8988T (cell line): ENCODE measurements around the gene NXPH1.
"Not testable (repeated sequence)": the region's sequence is repeated elsewhere in the genome, so short reads cannot be mapped to it uniquely, and the experiment has no call there.

Source experiments
- DNase-seq: peaks from one replicate; pipeline ENCODE4 v3.0.0; 2011

NXPH1 gene

GRCh38 chr7:8605221-8605620 is 171.8 kb downstream of the NXPH1 start:
- no peak for DNase-seq

GRCh38 chr7:8612584-8612983 is 179.2 kb downstream of the NXPH1 start:
- DNase-seq, result no peak

DNA sequence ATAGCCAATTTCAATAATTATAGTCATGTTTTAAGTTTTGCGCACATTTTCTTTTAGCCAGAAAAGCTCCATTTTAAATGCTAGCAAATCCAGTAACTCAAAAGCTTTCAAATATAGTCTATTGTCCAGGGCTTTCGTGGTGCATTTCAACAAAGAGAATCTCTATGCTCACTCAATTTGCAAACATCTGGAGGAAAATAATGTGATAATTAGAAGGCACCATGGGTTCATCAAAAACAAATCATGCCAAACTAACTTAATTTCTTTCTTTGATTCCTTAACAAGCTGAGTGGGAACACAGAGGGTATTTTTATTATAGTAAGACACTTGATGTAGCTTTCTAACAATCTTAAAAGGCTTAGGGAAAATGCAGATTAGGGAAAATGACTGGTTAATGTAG is 179.8 kb downstream of the NXPH1 start:
- DNase-seq, result no peak

GRCh38 chr7:8615019-8615418 is 181.6 kb downstream of the NXPH1 start:
- DNase-seq, result no peak

GRCh38 chr7:8618441-8619070 is 185.1 kb downstream of the NXPH1 start:
- DNase-seq, result no peak

GRCh38 chr7:8620169-8620568 is 186.8 kb downstream of the NXPH1 start:
- DNase-seq, result no peak

DNA sequence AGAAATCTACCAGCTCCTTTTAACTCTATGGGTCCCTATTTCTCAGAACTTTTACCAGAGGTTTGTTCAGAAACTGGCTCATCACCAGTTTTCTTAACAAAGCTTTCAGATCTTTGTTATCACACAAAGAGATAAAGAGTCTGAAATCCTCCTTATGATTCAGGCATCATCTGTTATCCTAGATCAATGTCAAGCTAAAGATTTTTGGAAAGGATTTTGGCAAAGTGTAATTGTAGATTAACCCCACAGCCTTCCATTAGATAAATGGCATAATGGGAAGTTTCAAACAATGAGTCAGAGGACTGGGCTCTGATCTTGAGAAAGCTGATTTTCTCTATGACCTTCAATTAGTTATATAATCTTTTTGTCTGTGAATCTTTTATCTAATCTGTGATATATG is 192.2 kb downstream of the NXPH1 start:
- no peak for DNase-seq

DNA sequence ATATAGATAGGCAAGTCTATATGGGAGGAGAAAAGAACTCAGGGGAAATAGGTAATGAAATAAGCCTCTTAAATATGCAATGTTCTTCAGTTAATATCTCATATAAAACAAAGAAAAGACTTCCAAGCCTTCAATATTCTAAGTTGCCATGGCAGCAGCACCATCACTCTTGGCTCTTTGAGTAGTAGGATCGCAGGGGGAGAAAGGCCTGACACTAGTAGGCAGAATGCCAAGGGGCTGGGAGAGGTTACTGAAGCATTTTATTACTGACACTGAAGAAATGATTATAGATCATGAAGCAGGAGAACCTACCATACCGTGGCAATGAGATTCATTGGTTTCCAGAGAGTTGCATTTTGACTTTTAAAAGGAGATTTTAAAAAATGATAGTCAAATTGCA is 193.9 kb downstream of the NXPH1 start:
- no peak for DNase-seq

- no peak for DNase-seq
These were observed 195.2 kb downstream of the NXPH1 start for GRCh38 chr7:8628656-8629055.

- DNase-seq, result no peak
These were observed 196.1 kb downstream of the NXPH1 start for GRCh38 chr7:8629504-8629903.

DNA sequence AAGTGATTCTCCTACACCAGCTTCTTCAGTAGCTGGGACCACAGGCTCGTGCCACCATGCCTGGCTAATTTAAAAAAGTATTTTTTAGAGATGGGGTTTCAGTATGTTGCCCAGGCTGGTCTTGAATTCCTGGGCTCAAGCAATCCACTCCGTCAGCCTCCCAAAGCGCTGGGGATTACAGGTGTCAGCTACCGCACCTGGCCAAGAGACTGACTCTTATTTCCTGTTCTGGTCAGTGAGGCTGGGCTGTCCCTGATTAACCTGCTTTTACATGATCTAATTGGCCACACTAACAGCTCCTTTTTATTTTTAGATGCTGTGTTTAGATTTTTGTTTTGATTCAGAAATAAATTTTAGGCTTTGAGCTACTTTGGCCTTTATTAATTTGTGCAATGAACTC is 203.9 kb downstream of the NXPH1 start:
- no peak for DNase-seq

- DNase-seq, result no peak
These were observed 204.7 kb downstream of the NXPH1 start for GRCh38 chr7:8638076-8638475.

- DNase-seq, result no peak
These were observed 206.3 kb downstream of the NXPH1 start for GRCh38 chr7:8639668-8640067.

DNA sequence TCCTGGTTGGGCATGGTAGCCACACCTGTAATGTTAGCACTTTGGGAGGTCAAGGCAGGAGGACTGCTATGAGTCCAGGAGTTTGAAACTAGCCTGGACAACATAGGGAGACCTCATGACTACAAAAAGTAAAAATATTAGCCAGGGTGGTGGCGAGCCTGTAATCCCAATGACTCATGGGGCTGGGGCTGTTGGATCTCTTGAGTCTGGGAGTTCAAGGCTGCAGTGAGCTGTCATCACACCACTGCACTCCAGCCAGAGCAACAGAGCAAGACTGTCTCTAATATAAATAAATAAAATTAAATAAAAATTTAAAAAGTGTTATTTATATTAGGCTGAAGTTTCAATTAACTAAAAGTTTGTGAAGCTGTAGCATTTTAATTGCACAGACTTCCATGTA is 207.3 kb downstream of the NXPH1 start:
- DNase-seq, result no peak

DNA sequence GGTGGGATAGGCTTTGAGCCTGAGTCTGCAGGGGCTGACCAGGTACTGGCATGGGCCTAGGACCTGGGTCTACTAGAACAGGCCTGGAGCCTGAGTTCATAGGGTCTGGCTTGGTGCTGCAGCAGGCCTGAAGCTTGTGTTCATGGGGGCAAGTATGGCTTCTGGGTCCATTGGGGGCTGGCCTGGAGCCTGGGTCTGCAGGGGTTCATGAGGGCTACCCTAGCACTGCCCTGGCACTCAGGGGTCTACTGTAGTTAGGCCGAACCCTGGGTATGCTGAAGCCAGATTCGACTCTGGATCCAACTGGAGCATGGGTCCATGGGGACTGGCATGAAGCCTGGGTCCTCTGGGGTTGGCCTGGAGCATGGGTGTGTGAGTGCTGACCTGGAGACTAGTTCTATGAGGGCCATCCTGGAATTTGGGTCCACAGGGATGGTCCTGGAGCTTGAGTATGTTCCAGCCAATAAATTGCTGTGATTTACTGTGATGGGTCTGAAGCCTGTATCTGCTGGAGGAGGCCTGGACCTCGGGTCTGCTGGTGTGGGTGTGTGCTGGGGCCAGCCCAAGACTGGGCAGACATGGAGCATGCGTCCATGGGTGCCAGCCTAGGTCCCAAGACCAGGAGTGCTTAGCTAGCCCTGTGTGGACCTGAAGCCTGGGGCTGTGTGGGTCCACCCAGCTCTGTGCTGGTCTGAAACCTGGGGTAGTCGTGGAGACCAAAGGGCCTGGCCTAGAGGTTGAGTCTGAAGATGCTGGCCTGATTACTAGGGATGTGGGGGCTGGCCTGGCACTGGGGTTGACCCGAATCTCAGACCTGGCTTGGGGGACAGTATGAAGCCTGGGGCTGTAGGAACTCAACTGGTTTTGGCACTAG is 235.5 kb downstream of the NXPH1 start:
- DNase-seq, result no peak

DNA sequence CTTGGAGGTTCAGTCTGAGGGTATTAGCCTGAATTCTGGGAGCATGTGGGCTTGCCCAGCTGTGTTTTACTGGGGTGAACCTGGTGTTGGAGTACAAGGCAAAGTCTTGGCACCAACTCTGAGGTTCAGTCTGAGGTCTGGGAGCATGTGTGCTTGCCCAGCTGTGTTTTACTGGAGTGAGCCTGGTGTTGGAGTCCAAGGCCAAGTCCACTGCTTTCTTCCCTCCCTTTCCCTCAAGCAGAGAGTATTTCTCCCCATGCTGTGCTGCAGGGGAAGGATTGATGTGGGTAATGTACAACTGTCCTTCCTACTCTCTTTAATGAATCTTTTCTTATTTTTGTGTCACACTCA is 236.1 kb downstream of the NXPH1 start:
- no peak for DNase-seq

DNA sequence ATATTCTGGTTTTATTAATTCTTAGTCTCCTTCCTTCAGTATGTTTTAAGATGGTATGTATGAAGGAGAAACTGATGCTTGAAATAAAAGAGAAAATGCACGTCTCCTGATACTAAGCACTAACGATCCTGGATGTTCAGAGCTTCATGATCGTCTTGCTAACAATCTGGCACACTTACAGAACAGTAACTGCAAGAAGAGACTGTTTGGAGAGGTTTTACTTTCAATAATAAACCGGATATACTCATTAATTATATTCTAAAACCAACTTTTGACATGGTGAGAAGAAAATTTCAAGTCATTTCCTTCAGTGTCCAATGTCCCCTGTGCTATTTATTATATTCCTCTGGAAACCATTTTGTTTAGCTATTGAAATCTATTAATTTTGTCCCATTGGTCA is 251.0 kb downstream of the NXPH1 start:
- no peak for DNase-seq

GRCh38 chr7:8699875-8700624 is 266.6 kb downstream of the NXPH1 start:
- no peak for DNase-seq

DNA sequence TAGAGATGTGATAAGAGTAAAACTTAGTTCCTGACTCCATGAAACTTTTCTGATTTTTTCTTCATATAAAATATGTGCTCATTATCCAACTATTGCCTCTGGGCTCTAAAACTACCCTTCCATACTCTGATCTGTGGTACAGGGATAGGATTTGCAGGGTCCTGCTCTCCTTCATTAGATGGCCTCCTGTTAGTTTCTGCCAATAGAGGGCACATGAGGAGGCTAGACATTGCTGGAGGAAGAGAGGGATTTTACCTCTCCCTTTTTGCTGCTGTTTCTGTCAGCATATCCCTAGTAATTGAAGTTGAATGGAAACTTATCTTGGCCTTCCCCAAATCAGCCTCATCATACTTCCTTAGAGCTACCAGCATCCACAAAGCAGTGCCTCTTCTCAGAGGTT is 269.4 kb downstream of the NXPH1 start:
- no peak for DNase-seq

- no peak for DNase-seq
These were observed 276.7 kb downstream of the NXPH1 start for GRCh38 chr7:8710124-8710523.

- no peak for DNase-seq
These were observed 281.4 kb downstream of the NXPH1 start for GRCh38 chr7:8714791-8715190.

DNA sequence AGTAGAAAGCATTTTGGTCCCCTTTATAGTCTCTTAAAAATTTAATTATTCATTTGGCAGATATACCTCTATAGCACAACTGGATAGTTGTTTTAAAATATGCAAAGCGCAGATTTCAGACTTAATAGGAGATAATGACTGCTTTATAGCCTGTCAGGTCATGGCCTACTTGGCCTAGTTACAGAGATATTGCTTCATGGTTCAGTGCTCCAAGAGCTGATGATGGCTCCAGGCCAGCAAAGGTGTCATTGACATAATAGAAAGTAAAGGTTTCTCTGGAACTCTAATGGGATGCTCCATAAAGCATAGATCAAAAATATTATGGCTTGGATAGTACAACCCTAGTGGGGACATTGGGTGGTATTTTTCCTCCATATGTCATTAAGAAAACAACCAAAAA is 285.7 kb downstream of the NXPH1 start:
- no peak for DNase-seq

- peak; percentile 28 for DNase-seq
These were observed 290.8 kb downstream of the NXPH1 start for GRCh38 chr7:8724080-8724718.

GRCh38 chr7:8731756-8732155 is 298.3 kb downstream of the NXPH1 start:
- DNase-seq, result not testable (repeated sequence)
